Measurements from ENCODE around the gene YBX1.

GRCh38 chr1:42736152-42736551, 53.9 kb downstream of the YBX1 start:
- no peak for TF ChIP-seq CTCF (IDR thresholded peaks at IDR 0.05)
- no peak for TF ChIP-seq POLR2A (IDR thresholded peaks at IDR 0.05)

All from upper lobe of left lung (tissue), 4 donors.